ENCODE data around the gene THOC3.
"Not testable (repeated sequence)": the region's sequence is repeated elsewhere in the genome, so short reads cannot be mapped to it uniquely, and the experiment has no call there.

The THOC3 gene, protein sequence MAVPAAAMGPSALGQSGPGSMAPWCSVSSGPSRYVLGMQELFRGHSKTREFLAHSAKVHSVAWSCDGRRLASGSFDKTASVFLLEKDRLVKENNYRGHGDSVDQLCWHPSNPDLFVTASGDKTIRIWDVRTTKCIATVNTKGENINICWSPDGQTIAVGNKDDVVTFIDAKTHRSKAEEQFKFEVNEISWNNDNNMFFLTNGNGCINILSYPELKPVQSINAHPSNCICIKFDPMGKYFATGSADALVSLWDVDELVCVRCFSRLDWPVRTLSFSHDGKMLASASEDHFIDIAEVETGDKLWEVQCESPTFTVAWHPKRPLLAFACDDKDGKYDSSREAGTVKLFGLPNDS

DNA sequence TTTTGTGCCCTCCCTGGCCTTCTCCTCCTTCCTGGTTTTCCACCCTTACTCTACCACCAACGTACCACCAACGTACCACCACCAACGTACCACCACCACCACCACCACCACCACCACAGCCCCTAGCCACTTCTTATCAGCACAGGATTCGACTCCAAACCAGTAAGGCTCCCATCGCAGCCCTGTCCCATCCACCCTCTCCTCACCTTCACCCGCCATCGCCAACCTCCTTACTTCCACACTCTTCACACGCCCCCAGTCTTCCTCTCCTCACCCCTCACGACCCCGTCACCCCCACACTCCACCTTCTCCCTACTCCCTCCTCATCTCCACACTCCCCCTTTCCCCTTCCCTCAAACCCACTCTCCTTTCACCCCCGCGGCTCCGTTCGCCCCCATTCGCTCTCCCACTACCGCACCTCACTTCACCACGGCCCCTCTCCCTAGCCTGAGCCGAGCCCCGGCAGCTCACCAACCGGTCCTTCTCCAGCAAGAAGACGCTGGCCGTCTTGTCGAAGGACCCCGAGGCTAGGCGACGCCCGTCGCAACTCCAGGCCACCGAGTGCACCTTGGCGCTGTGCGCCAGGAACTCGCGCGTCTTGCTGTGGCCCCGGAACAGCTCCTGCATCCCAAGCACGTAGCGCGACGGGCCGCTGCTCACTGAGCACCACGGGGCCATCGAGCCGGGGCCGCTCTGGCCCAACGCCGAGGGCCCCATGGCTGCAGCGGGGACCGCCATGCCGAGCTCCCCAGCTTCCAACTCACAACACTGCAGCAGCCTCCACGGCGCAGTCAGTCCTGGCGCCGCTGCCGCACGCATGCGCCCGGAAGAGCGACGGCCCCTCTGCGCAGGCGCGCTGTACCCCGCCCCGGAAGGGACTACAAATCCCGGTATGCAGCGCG is at the start of gene THOC3:
Gene THOC3 (minus strand): TSS at position 845 of the 902 bp plus-strand sequence. CDS start 107 bp downstream, at position 738.
- peak; percentile 70 for DNase-seq

DNA sequence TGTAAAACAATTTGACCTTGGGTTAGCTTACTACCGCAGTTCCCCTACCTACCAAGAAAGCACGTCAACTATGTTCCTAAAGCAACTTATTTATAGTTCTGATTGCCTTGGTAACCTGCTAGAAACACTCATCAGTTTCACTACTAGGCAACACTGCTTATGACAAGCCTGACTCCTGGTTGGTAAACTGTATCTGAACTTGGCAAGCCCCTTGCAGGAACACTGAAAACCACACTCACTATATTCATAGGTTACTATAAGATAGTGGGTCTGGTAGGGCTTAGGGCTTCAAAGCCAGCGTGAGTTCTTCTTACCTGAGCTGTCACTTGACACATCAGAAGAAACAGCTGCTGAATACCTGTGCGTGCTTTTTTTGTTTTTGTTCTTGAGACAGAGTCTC is 49.2 kb upstream of the THOC3 start:
- not testable (repeated sequence) for DNase-seq

DNA sequence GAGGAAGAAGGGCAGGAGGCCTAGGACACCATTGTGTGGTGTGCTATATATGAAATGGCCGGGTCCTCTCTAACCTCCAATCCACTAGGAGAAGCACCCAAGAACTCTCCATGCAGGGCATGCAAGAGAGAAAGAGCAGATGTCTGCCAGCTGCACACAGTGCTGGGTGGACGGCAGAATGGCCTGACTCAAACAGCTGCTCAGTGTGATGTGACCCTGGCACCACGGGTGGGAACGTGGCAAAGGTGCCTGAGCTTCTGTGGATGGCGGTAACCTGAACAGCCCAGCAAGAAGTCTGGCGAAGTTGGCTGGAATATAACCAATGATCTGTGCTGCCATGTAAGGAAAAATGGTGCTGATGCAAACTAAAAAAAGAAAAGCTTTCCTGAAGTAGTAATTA is 46.2 kb upstream of the THOC3 start:
- DNase-seq = not testable (repeated sequence)

DNA sequence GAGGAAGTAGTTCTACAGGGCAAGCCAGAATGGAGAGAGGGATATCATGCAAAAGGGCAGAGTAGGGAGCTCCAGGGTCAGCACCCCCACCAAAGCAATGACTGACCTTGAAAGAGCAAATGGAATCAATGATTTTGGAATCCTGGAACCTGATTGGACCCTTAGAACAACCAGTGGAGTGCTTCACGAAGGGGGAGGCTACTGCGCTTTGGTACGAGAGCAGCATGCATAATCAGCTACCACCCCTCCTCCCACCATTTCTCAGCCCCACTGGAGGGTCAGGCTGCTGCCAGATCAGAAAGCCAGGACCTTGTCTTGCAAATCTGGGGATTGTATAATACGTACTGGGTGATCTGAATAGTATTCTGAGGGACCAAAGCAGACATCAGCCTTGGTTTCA is 43.0 kb upstream of the THOC3 start:
- DNase-seq = not testable (repeated sequence)

DNA sequence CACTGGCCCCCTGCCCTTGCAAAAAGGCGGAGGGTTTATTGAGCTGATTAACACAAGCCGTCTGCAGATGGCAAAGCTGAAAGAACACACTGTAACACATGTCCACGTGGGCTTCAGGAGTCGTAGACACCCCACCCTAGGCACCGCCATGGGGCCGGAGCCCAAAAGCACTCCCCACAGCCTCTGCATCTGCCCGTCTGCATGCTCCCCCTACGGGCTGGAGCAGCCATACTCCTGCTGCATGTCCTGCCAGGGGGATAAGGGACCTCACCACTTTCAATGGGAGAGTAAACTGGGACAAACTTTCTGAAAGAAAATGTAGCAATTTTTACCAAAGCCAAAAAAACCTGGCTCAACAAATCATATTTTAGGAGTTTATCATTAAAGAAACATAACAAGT is 42.1 kb upstream of the THOC3 start:
- DNase-seq = not testable (repeated sequence)

DNA sequence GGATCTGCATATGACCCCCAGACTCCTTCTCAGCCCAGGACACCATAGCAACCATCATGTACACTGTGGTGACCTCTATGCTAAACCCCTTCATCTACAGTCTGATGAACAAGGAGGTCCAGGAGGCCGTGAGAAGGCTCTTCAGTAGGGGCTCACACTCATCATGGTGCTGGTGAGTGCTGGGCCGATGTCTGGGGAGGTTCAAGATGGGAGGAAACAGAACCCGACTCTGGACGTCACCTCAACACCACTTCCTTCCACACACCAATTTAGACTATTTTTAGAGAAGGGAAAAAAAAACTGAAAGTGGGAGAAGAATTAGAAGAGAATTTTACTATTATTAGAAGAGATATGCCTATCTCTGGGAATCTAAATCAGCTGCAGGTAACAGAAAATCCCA is 39.1 kb upstream of the THOC3 start:
- DNase-seq = not testable (repeated sequence)

DNA sequence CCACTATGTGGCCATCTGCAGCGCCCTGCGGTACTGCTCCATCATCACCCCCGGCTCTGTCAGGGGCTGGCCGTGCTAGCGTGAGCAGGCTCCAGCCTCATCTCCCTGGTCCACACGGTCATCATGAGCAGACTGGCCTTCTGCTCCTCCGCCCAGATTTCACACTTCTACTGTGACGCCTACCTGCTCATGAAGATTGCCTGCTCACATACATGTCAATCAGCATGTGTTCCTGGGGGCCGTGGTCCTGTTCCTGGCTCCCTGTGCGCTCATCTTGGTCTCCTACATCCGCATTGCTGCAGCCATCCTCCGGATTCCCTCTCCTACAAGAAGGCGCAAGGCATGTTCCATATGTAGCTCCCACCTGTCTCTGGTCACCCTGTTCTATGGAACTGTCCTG is 38.7 kb upstream of the THOC3 start:
- not testable (repeated sequence) for DNase-seq

DNA sequence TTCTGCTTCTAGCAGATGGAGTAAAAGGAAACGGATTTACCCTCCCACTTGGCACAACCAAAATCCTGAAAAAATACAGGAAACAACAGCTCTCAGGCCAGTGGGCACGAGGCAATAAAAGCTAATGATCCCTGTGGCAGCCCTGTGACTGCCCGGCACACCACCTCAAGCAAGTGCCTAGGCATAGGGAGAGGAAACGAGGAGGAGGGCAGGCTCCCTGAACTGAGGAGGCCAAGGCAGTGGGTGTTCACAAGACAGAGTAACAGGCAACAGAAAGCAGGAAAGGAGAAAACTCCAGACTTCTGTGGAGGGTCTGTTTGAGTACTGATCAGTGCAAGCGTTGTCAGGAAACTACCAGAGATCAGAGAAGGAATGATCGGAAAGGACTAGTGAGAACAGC is 29.9 kb upstream of the THOC3 start:
- DNase-seq = not testable (repeated sequence)

DNA sequence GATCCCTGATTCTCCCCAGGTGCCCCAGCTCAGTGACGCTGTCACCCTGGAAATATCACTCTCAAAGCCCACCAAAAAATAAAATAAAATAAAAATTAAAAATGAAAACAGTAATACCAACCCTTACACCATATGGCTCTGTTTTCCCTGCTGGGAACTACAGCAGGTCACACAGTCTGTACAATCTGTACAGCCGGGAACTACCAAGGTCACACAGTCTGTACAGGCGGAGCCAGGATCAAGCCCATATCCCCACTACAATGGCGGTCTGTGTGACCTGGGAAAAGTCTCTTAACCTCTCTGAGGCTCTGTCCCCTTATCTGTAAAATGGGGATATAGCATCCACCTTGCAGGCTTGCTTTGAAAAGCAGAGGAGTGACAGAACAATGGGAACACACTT is 29.4 kb upstream of the THOC3 start:
- DNase-seq = not testable (repeated sequence)

DNA sequence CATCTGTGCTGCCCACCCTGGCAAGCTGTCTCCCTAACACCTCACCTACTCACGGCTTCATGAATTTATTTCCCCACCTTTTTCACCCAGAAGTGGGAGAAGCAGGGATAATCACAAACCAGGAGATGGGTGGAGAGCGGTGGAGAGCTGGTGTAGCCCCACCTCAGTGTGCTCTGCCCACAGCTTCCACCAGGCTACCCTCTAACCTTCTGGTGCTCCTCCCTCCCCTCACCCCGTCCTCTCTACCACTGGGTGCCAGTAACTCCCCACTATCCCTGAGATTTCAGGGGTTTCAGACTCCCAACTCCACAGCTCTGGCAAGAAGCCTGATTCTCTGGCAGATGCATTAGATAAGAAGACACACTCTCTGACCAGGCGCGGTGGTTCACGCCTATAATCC is 28.7 kb upstream of the THOC3 start:
- DNase-seq = not testable (repeated sequence)

DNA sequence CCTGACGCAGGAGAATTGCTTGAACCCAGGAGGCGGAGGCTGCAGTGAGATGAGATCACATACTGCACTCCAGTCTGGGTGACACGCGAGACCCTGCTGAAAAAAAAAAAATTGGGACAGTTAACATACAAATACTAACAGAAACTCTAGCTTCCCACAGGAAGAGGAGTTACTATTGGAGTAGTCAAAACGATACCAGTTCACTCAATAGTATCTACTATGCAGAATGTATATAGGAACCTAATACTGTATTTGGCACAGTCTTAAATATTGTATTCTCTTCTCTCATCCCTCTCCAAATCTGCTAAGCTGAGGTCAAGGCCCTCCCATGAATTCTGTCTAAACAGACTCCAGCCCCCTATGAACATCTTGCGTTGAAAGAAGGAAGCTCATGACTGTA is 27.4 kb upstream of the THOC3 start:
- DNase-seq = not testable (repeated sequence)

DNA sequence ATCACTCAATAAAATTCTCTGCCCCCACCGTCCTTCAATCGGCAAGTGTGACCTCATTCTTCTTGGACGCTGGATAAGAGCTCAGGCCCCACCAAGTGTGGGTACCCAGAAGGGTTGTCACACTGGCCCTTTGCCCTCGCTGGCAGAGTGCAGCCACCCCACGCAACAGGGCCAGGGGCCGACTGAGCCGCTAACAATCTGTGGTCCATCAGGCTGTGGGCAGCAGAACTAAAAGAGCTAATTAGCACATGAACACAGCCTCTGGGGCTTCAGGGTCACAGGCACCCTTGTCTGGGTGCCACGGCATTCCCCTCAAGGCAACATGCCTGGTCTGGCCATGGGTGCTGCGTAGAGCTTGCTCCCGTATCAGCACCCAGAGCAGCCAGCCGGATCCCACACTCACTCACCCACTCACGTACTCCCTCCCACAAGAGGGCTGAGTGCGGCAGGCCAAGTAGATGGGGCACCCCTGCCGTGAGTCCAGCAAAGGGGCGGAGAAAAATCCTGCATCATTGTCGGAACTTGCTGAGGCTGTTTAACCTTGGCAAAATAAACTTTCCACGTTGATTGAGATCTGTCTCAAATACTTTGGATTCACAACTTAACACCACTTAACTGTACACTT is 11.4 kb upstream of the THOC3 start:
- DNase-seq = not testable (repeated sequence)

DNA sequence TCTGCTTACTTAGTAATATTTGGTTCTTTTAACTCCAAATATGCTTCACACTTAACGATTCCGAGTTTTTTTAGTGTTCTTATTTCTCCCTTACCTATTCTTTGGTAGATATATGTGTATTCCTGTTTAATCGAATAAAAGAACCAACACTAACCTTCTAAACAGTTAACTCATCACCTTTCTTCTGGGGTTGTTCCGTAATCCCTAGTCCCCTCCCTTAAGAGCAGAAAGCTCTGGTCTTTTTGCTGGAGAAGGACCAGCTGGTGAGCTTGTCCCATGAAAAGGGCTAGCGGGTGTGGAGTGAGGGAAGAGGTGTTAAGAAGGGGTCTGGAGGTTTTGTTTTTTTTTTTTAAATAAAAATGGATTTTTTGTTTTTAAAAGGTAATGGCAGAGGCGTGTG is 266 bp upstream of the THOC3 start:
- DNase-seq = not testable (repeated sequence)

DNA sequence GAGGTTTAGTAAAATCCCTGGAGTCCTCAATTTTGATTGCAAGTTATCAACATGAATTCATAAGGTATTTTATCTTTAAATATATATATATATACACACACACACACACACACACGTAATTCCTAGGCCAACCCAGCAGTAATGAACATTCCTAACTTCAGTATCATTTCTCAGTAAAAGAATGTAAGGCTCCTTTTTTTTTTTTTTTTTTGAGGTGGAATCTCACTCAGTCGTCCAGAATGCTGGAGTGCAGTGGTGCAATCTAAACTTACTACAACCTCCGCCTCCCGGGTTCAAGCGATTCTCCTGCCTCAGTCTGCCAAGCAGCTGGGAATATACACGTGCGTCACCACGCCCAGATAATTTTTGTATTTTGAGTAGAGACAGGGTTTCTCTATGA is 5.8 kb downstream of the THOC3 start:
- DNase-seq = not testable (repeated sequence)

DNA sequence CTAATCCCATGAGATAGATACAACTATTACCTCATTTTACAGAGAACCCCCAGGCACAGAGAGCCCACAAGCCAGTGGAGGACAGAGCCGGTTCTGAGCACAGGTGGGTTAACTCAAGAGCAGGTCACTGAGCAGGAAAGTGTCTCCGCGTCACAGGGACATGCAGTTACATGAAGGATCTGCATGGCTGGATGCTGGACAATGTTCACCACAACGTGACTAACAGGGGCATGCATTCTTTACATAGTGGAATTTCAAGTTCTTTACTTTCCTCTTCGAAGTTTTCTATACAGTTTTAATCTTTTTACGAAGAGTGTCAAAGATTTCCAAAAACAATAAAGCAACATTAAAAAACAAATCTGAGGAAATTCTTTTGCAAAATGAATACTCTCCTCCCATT is 7.9 kb downstream of the THOC3 start:
- not testable (repeated sequence) for DNase-seq

DNA sequence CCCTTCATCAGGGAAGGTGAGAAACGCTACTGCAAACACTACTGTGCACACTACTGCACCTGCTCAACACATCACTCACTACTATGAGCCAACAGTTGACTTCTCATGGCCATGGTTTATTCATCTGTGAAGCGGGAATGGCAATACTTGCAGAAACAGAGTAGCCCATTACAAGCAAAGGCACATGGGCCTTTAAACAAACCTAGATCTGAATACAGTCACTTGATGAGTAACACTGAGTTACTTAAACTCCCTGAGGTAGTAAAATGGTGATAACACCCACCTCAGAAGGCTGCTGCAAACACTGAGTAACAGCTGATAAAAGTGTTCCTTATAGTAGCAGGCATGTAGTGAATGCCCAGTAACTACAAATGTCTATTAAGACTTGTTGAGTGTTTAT is 9.6 kb downstream of the THOC3 start:
- DNase-seq = not testable (repeated sequence)

DNA sequence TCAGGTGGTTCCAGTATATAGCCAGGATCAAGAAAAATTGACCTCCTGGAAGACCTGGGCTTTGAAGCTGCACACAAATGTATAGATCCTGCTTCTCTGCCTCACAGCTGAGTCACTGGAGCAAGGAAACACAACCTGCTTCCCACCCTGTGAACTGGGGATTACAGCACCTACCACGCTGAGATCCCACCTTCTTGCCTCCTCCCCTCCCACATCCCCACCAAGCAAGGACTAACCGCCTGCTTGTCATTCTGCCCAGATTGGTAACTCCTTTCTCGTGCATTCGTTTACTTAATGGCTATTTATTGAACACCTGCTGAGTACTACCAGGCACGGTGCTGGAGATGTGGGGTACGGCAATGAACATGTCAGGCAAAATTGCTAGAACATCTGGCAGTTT is 14.0 kb downstream of the THOC3 start:
- not testable (repeated sequence) for DNase-seq

DNA sequence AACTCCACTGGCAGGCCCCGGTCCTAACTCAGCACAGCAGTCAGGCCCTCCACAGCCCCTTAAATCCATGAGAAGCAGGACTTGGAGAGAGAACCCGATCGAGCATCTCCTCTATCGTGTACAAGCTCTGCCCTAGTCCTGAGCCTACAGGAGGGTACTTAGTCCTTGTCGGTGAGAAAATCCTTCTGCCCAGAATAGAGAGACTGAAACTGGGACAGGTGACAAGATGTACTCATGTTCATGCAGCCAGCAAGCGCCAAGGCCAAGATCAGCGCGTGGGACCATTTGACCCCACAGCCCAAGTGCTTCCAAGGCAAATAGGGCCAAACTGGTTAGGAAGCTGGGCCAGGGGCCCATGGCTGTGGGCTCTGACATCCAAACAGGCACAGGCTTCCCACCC is 15.3 kb downstream of the THOC3 start:
- not testable (repeated sequence) for DNase-seq

DNA sequence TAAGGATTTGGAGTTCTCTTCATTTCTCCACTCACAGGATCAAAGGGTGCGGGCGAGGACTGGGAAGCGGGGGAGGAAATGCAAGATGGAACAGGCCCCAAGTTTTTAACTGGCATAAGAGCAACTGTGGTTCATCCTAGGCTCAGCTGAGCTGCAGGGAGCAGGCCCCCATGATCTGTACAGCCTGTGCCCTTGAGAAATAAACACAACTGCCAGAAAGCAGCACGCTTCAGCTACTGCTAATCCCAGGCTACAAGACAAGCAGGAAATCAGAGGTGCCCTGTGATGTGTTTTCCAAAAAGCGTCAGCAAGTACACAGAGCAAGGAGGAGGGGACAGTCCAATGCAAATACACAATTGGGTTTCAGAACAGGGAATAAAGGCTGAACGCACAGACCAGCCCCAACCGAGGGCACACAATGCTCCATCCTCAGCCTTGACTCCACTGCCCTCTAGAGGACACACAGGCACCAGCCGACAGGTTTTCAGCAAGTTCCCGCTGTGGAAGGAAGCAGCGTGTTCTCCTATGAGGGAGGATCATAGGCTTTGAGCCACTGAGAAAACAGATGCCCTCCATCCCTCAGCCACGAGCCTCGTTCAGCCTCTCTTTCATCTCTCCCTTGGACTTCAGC is 16.7 kb downstream of the THOC3 start:
- not testable (repeated sequence) for DNase-seq

DNA sequence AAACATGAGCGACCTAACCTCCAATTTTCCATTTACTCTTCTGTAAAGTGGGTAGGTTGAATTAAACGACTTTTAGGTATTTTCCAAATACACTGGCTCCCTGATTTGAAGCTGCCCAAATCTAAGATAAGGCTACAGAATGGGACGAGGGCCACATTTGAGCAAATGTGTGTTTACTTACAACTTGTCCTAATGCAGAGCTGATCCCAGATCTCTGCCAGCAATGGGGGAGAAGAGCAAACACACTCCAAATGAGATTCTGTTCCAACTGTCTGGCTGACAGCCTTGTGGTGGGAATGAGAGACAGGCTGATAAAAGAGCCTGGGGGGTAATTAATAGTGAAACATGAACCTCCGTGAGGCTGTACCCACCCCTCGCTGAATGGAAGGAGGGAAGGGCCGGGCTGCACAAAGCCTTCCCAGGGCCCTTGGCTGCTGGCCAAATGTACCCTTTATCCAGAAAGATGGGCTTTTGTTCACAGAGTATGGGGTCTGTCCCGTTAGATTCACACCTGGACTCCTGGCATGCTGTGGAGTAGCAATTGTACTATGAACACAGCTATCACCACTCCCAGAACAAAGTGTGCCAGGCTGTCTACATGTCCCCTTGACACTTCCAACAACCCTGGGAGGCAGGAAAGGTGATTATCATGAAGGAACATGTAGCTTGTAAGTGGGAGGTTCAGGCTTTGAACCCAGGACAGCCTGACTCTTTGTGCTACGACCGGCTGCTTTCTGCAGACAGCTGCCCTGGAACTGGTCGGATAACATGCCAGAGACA is 19.6 kb downstream of the THOC3 start:
- not testable (repeated sequence) for DNase-seq

DNA sequence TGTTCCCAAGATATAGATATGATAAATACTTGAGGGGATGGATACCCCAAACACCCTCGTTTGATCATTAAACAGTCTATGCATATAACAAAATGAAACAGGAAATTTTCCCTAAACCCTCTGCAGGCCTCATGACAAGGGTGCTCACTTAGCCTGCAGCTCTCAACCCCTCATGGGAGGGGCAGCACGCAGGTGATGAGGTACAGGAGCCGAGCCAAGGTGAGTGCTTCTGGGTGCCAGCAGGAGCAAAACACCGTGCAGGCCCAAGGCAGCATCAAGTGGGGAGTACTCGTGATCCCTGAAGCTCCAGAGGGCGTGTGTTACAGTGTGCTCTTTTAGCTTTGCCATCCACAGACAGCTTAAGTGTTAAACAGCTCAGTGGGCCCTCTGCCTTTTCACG is 24.9 kb downstream of the THOC3 start:
- DNase-seq = not testable (repeated sequence)

DNA sequence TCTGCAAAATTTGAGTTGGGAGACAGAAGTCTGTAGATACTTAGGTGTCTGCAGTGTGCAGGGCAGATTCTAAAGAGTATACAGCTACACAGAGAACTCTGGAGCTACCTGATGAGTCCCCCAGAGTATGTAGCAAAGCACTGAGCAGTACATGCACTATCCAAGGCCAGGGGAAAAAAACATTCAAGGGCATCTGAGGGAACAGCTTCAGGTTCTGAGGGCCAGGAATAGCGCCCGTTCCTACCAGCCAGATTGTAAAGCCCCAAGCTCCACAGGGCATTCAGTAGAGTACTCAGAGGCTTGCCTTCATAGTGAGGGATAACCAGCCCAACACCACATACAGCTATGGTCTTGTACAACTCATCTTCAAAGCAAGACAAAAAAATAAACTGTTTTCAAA is 27.5 kb downstream of the THOC3 start:
- DNase-seq = not testable (repeated sequence)
